ENCODE results near the gene KCNMA1. TPM values are rescaled to one million over a fixed set of nuclear protein-coding genes. Genes with fewer than 3 reads are reported as not detected.

Gene KCNMA1
- total and polyA plus RNA-seq, 9 of the 15 experiments (the other 6 are each of a cell fraction or from before 2014, with no cell fraction given) = 0.01 to 0.95 (median 0.15) TPM; not detected in 4

- no peak for TF ChIP-seq PHB2 (IDR thresholded peaks at IDR 0.05; ENCODE audit: low read depth)
- TF ChIP-seq MLLT1 (IDR thresholded peaks at IDR 0.05) = no peak
- no peak for TF ChIP-seq RBM14 (IDR thresholded peaks at IDR 0.05; ENCODE audit: borderline replicate concordance, insufficient read depth, low read depth, low read length)
Observed at GRCh38 chr10:77560052-77560451, 77.6 kb downstream of the KCNMA1 start (continued).

GRCh38 chr10:77556990-77557601 lies 80.5 kb downstream of the KCNMA1 start:
- ATAC-seq = no peak
- FAIRE-seq = no peak
- no peaks in the 10 kb centered on the region for H4K20me1 ChIP-seq (replicated peaks; ENCODE audit: control insufficient read depth, insufficient read depth, low read length)
- no peak overlapping the region for H2AFZ ChIP-seq (ENCODE audit: low read depth, low read length)
- intact Hi-C loops (cut with micrococcal nuclease) = no loop called here
- peaks cover 0 to 5% of the 10 kb centered on the region in 2 experiments; a peak in 1 of 5 replicates for H3K27me3 ChIP-seq (ENCODE audit: control insufficient read depth in 2 of 2, insufficient read depth in 2 of 2, low read length in 2 of 2)
- ChIA-PET POLR2A (interaction anchor here (0.7 kb wide), 1 partner anchor 1476 kb away, joined by 3 read pairs; no protein-coding TSS in a partner anchor), CTCF (ENCODE audit: low intra/inter-chr PET ratio) (no interaction called here)
- BruUV-seq (replicated peaks) = no TSS peak
- H3K9me1 ChIP-seq (ENCODE audit: control insufficient read depth, insufficient read depth, low read length) = no peaks in the 10 kb centered on the region
- no peak overlapping the region for H3K4me3 ChIP-seq
- DNase-seq (ENCODE audit: extremely low read depth in 1 of 4, low spot score in 3 of 4) = no peak
- WGBS (ENCODE audit: insufficient coverage, low coverage, missing lambda C conversion rate) = 14% methylated on average over 1 of the region's 1 CpG
- TF ChIP-seq PKNOX1 (IDR thresholded peaks at IDR 0.05) = peak; percentile 43
- TF ChIP-seq POLR3A (IDR thresholded peaks at IDR 0.05; ENCODE audit: borderline replicate concordance, extremely low read depth, insufficient read depth, insufficient read length) = no peak
- no peak overlapping the region for H3K4me2 ChIP-seq (ENCODE audit: insufficient read depth, low read length)
- no peaks in the 10 kb centered on the region for H3K9me3 ChIP-seq (replicated peaks; ENCODE audit: control insufficient read depth, insufficient read depth, low read depth, low read length)
- in situ Hi-C loops (cut with MboI) = no loop called here
- H3K27ac ChIP-seq (ENCODE audit: extremely low read depth, low read depth, low read length) = no peak overlapping the region
- no peaks in the 10 kb centered on the region; a peak in 1 of 5 replicates for H3K4me1 ChIP-seq (replicated peaks in 1 of 2; ENCODE audit: control insufficient read depth in 2 of 2, insufficient read depth in 2 of 2, low read length in 2 of 2)
- no peaks in the 10 kb centered on the region for H3K79me2 ChIP-seq (ENCODE audit: control insufficient read depth, insufficient read depth, low read length)
- H3K36me3 ChIP-seq (ENCODE audit: control insufficient read depth, insufficient read depth, low read length) = no peaks in the 10 kb centered on the region
- no peak overlapping the region for H3K9ac ChIP-seq (ENCODE audit: insufficient read depth in 1 of 2, low read depth in 2 of 2, low read length in 2 of 2)
